A673 (cell line): Measurements from ENCODE around the gene CLEC4A.

Experiments
- CTCF ChIP-seq: fragments of 300-800, 200-600 bp; sonication (generic); conservative IDR thresholded peaks from 2 replicates; pipeline ENCODE4 v1.5.1; 2017; ENCODE audit warnings: low read depth, mild to moderate bottlenecking, antibody characterized with exemption, low read length, moderate library complexity, mixed read lengths
- EZH2 ChIP-seq: fragments of 200-600 bp; sonication (generic); IDR thresholded peaks from 2 replicates; pipeline ENCODE4 v1.6.1; 2017; ENCODE audit warnings: borderline replicate concordance, low read depth, mild to moderate bottlenecking, mixed read lengths, antibody characterized with exemption, low read length; ENCODE audit not compliant: poor library complexity, severe bottlenecking

DNA sequence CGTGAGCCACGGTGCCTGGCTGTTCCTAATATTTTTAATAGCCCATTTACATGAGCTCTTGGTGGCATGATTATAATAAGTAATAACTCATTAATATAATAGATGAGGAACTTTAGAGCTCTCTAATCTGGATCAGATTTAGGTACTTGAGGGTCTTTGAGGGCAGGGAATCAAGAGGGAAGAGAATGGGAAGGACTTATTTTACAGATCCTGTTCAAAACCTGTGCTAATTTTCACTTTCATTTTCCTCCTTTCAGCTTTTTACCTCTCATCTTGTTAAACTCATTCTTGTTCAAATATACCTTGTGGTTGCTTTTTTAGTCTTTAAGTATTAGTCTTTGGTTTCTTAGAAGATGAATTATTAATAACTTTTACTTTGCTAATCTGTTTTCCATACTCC is 35.8 kb upstream of the CLEC4A start:
- TF ChIP-seq CTCF (no peak), EZH2 (no peak)
